GM03348 (cell line): ENCODE results near the gene NR4A1.
"Not testable (repeated sequence)": the region's sequence is repeated elsewhere in the genome, so short reads cannot be mapped to it uniquely, and the experiment has no call there.

Experiments
- DNase-seq: peaks from one replicate; pipeline ENCODE4 v3.0.0; 2012; ENCODE audit warnings: low spot score

NR4A1 gene

DNA sequence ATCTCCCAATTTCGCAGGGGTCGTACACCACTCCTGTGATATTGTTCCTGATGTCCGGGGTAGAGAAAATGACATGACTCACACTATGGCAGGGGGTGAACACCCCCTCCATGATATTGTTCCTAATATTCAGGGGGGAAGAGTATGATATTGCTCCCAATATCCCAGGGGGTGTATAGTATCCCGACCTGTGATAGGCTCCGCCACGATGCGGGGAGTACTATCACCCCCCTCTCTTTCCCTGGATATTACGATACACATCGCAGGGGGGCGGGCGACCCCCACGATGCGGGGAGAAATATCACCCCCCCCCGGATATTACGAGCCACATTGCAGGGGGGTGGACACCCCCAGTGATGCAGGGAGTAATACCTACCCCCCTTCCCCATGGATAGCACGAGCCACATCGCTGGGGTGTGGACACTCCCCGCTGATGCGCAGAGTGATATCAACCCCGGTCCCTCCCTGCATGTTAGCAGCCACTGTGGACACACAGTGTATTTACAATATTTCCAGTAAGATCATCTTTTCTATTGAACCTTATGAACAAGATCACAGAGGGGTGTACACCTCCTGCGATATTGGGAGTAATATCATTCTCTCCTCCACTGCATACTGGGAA is 45.9 kb downstream of the NR4A1 start:
- no peak for DNase-seq

DNA sequence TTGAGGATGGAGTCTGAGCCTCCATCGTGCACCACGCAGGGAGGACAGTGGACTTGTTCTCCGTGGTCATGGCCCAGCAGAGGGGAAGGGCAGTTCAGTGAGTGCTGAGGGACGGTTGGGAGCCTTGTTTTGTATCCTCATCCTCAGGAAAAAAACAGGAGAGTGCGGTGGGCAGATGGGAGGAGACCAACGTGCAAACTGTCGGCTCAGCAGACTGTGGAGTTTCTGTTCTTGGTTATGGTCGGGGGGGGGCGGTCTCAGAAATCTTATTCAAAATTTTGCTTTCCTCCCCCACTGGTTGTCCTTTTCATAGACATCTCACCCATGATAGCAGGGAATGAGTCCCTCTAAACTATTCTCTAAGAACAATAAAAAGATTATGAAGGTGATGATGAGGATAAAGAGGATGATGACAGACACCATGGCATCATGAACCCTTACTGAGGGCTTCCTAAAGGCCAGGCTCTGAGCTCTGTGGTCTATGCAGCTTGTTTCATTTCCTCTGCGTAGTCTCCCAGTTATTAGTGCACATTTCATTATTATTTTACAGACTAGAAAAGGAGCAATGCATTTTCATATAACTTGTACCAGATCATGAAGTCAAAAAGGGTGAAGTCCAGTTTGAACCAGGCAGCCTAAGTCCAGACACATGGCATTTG is 53.3 kb downstream of the NR4A1 start:
- not testable (repeated sequence) for DNase-seq
